ENCODE results near the gene NFATC3. TPM values are rescaled to one million over a fixed set of nuclear protein-coding genes. Genes with fewer than 3 reads are reported as not detected.

Gene NFATC3
- total RNA-seq, 2 donors from 2014 or later, result 28.0 to 30.8 TPM

DNA sequence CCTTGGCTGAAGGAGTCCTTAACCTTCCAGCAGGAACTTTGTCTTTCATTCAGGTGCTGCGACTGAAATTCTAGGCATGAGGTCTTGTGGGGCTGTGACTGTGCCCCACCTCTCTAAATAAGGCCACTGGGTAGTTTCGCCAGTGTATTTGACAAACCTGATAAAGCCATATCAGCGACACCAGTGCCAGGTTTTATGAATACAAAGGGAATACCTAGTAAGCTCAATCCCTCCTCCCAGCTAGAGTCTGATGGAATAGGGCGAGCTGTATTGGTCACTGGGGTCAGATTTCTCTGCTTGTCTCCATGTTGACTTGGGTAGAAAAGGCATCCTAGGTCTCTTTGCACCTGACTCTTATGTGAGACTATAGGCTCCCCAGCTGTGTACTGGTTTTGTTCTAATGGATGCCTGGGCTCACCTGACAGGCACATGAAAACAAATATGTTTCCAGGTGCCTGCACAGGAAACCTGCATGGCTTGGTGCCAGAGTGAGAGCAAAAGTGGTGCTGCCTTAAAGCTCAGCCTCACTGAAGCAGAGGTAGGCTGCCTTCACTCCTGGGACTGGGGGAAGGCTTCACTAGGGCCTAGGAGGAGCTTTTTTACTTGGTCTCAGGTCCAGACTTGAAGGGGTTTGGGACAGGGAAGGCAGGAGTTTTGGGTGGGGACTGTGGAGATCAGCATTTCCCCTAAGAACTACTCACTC lies 187.5 kb downstream of the NFATC3 start:
- intact Hi-C loops (cut with DNase I), result no loop called here
- DNase-seq (ENCODE audit: low spot score), result no peak

DNA sequence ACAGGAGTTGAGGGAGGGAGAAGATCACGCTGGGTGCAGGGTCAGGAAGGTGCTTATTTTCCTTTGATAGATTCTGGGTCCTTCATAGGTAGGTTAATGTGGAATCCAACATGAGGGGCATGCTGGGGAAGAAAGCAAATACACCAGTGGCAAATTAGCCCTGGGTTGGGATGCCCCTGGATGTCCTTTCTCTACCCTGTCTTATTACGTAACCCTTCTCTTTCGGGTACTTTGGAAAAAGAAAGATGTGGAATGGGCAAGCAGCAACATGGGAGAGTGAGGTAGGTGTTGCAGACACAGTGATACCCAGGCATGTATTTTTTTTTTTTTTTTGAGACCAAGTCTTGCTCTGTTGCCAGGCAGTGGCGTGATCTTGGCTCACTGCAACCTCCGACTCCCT lies 188.3 kb downstream of the NFATC3 start:
- intact Hi-C loops (cut with DNase I), result no loop called here
- DNase-seq (ENCODE audit: low spot score), result no peak

DNA sequence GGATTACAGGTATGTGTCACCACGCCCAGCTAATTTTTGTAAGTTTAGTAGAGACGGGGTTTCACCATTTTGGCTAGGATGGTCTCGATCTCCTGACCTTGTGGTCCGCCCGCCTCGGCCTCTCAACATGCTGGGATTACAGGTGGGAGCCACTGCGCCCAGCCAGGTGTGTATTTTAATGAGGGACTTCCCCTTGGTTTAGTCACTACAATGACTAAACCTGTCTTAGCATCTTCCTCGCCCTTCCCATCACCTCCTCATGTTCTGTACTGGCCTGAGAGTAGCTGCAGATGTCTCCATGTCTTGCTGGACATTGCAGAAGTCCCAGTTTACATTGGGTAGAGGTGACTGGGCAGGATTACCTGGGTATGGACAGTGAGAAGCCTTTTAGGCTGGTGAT lies 188.7 kb downstream of the NFATC3 start:
- intact Hi-C loops (cut with DNase I), result no loop called here
- no peak for DNase-seq (ENCODE audit: low spot score)

DNA sequence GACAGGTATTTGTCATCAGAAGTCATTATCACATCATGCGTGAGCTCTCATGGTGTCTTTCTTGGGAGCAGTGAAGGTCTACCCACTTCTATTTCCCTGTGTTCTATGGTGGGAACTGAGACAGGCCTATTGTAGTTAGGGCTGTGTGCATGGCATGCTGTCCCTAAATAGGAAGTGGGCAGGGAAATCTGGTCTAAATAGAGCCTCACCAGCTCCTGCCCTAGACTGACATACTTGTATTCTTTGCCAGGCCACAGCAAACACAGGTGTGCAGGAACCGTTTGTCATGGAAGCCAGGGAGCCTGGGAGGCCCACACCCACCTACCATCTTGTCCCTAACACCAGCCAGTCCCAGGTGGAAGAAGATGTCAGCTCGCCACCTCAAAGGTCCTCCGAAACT lies 189.3 kb downstream of the NFATC3 start:
- intact Hi-C loops (cut with DNase I), result no loop called here

DNA sequence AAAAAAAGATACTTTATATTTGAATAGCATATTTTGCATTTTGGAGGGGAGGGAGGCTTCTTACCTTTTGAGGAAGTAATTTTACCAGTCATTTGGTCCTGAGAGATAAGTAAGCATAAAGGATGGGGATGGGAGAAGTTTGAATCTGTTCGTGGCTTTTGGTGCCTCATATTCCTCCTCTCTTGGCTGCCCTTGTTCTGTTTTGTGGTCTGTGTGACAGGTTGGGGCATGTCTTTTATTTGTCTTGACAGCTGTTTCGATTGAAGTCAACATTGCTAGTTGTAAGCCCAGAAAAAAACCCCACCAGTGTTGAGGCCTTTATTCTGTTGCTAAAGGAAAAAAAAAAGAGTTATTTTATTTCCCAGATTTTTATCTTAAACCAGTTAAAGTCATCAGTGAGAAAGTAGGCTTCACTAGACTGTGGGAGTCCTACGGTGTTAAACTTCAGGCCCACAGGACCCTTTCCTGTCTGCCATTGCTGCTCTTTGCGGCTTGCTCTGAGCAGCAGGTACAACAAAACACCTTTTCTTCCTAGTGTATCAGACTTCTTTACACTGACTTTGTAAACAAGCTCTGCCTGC lies 190.5 kb downstream of the NFATC3 start:
- intact Hi-C loops (cut with DNase I), result no loop called here
- no peak for DNase-seq (ENCODE audit: low spot score)

More for the DNA sequence above, 189.3 kb downstream of the NFATC3 start:
- DNase-seq (ENCODE audit: low spot score), result no peak

DNA sequence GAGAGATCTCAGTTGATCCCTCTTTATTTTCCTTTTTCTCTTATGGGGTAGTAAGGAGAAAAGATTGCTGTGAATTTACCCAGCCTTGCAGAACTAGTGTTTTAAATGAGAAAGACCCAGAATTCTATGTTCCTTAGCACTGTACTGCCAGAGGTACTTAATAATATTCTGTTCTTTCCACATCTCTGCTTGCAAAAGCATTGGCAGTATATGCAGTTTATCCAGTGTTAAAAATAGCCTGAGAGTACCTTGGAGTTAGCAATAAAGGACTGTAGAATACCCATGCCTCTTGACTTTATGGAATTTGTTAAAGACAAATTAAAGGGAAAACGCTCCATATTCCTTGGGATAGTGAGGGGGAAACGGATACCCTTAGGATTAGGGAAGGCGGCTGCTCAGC lies 191.1 kb downstream of the NFATC3 start:
- intact Hi-C loops (cut with DNase I), result no loop called here
- no peak for DNase-seq (ENCODE audit: low spot score)

Small RNA genes lying within 50 kb of the gene (microRNA-seq; reads per million reads assigned to microRNA genes)
- 0 reads per million in 2 donors for gene MIR6773 (ENCODE audit: borderline microRNAs expressed in 2 of 2)

Other genes starting within 250 kb of the NFATC3 start
- 10 to 100 TPM; 24.9 to 26.1 TPM for gene THAP11, start 243.1 kb upstream of the NFATC3 start, total RNA-seq
- 10 to 100 TPM; 81.7 to 99.1 TPM for gene NUTF2, start 238.4 kb upstream of the NFATC3 start, total RNA-seq
- gene CENPT, start 237.7 kb upstream of the NFATC3 start, total RNA-seq, result 10 to 100 TPM; 38.7 to 40.3 TPM
- gene EDC4, start 212.3 kb upstream of the NFATC3 start, total RNA-seq, result 10 to 100 TPM; 37.4 to 43.1 TPM
- gene NRN1L, start 200.5 kb upstream of the NFATC3 start, total RNA-seq, result not detected
- gene PSKH1, start 192.1 kb upstream of the NFATC3 start, total RNA-seq, result 10 to 100 TPM; 25.7 to 27.0 TPM
- gene CTRL, start 153.5 kb upstream of the NFATC3 start, total RNA-seq, result 1 to 10 TPM; 1.1 to 1.2 TPM
- 10 to 100 TPM; 30.4 to 31.8 TPM for gene PSMB10, start 148.5 kb upstream of the NFATC3 start, total RNA-seq
- gene LCAT, start 141.2 kb upstream of the NFATC3 start, total RNA-seq, result 10 to 100 TPM; 19.2 to 29.8 TPM
- 10 to 100 TPM; 82.6 to 90.1 TPM for gene SLC12A4, start 116.7 kb upstream of the NFATC3 start, total RNA-seq
- gene DPEP3, start 104.9 kb upstream of the NFATC3 start, total RNA-seq, result not detected
- 1 to 10 TPM; 1.1 to 3.0 TPM for gene DPEP2, start 85.9 kb upstream of the NFATC3 start, total RNA-seq
- not detected for gene DPEP2NB, start 69.5 kb upstream of the NFATC3 start, total RNA-seq
- gene DDX28, start 62.1 kb upstream of the NFATC3 start, total RNA-seq, result 1 to 10 TPM; 5.4 to 5.8 TPM
- gene DUS2, start 62.1 kb upstream of the NFATC3 start, total RNA-seq, result 10 to 100 TPM in 1 of 2 donors, 1 to 10 TPM in 1; 6.6 to 11.6 TPM
- under 1 TPM in 1 of 2 donors, not detected in 1; 0.23 TPM for gene ESRP2, start 150.8 kb downstream of the NFATC3 start, total RNA-seq
- gene PLA2G15, start 160.0 kb downstream of the NFATC3 start, total RNA-seq, result 10 to 100 TPM; 11.6 to 21.9 TPM
- 10 to 100 TPM; 28.4 to 39.7 TPM for gene SLC7A6, start 179.2 kb downstream of the NFATC3 start, total RNA-seq
- gene SLC7A6OS, start 225.6 kb downstream of the NFATC3 start, total RNA-seq, result 10 to 100 TPM in 1 of 2 donors, 1 to 10 TPM in 1; 9.9 to 12.5 TPM
- gene PRMT7, start 225.6 kb downstream of the NFATC3 start, total RNA-seq, result 10 to 100 TPM; 18.1 to 22.9 TPM